Erythroblast (primary cell): ENCODE data around the gene UBE2L6.

ENCODE experiments used
- DNase-seq, 2 experiments: peaks; one replicate each; lab custom pipeline; 2025; lab: John Stamatoyannopoulos, UW
- GATA1 ChIP-seq: IDR thresholded peaks from 2 replicates; pipeline ENCODE4 v1.6.1; 2011; ENCODE audit warnings: low read depth, mild to moderate bottlenecking, control low read depth, low read length, moderate library complexity
- POLR2A ChIP-seq: IDR thresholded peaks from 2 replicates; pipeline ENCODE4 v1.6.1; 2011; ENCODE audit warnings: mild to moderate bottlenecking, low read length

The UBE2L6 gene

GRCh38 chr11:57567515-57568329 lies at the start of gene UBE2L6:
Gene UBE2L6, minus strand, starts transcription at chr11:57567672. Its CDS starts 61 bp downstream, at chr11:57567611.
- TF ChIP-seq POLR2A: peak; percentile 2
- no peak for TF ChIP-seq GATA1
- peak; percentile 75 to 84 for DNase-seq

GRCh38 chr11:57616595-57616994 lies 49.1 kb upstream of the UBE2L6 start:
- TF ChIP-seq GATA1: no peak
- TF ChIP-seq POLR2A: no peak

GRCh38 chr11:57615308-57615707 lies 47.8 kb upstream of the UBE2L6 start:
- no peak for DNase-seq
- TF ChIP-seq GATA1: no peak
- TF ChIP-seq POLR2A: no peak

More at GRCh38 chr11:57616595-57616994, 49.1 kb upstream of the UBE2L6 start:
- DNase-seq: no peak

- no peak for TF ChIP-seq POLR2A
- TF ChIP-seq GATA1: no peak
- DNase-seq: no peak
These were observed 46.8 kb upstream of the UBE2L6 start for GRCh38 chr11:57614234-57614772.

GRCh38 chr11:57610170-57610569 lies 42.7 kb upstream of the UBE2L6 start:
- no peak for TF ChIP-seq POLR2A
- no peak for TF ChIP-seq GATA1
- DNase-seq: no peak

- TF ChIP-seq GATA1 (no peak), POLR2A (no peak)
- DNase-seq: no peak
These were observed 37.6 kb upstream of the UBE2L6 start for GRCh38 chr11:57605028-57605420.

GRCh38 chr11:57604296-57605027 lies 37.0 kb upstream of the UBE2L6 start:
- TF ChIP-seq GATA1 (no peak), POLR2A (no peak)
- DNase-seq: no peak

- no peak for TF ChIP-seq GATA1
- TF ChIP-seq POLR2A: no peak
- DNase-seq: no peak
These were observed 33.8 kb upstream of the UBE2L6 start for GRCh38 chr11:57601297-57601696.

- DNase-seq: no peak
- no peak for TF ChIP-seq POLR2A
- no peak for TF ChIP-seq GATA1
These were observed 31.9 kb upstream of the UBE2L6 start for GRCh38 chr11:57599381-57599780.

- TF ChIP-seq GATA1: no peak
- no peak for TF ChIP-seq POLR2A
- no peak for DNase-seq
These were observed 31.3 kb upstream of the UBE2L6 start for GRCh38 chr11:57598831-57599155.

GRCh38 chr11:57597916-57598830 lies 30.7 kb upstream of the UBE2L6 start:
- DNase-seq: no peak
- TF ChIP-seq POLR2A: no peak
- no peak for TF ChIP-seq GATA1

GRCh38 chr11:57597461-57597915 lies 30.0 kb upstream of the UBE2L6 start, which contains the start of gene SERPING1:
Gene SERPING1, plus strand, starts transcription at chr11:57597685. Its CDS starts 586 bp downstream, at chr11:57598271.
- no peak for DNase-seq
- no peak for TF ChIP-seq POLR2A
- TF ChIP-seq GATA1: no peak

- no peak for TF ChIP-seq GATA1
- no peak for TF ChIP-seq POLR2A
- DNase-seq: no peak
These were observed 28.9 kb upstream of the UBE2L6 start for GRCh38 chr11:57596266-57596885.

- TF ChIP-seq POLR2A (no peak), GATA1 (no peak)
These were observed 20.7 kb upstream of the UBE2L6 start for GRCh38 chr11:57588046-57588710.

More at GRCh38 chr11:57588046-57588710, 20.7 kb upstream of the UBE2L6 start:
- DNase-seq: no peak
